Activated T-cell treated with anti-CD3 and anti-CD28 coated beads for 48 hours (primary cell): ENCODE measurements around the gene HOXA10.

ENCODE experiments used
- DNase-seq: peaks from one replicate; pipeline ENCODE4 v3.0.0-alpha.2; 2020; ENCODE audit warnings: low read depth

Gene HOXA10

GRCh38 chr7:27154901-27155815, 19.0 kb downstream of the HOXA10 start:
- no peak for DNase-seq

GRCh38 chr7:27154369-27154768, 19.8 kb downstream of the HOXA10 start:
- no peak for DNase-seq

GRCh38 chr7:27153526-27153925, 20.6 kb downstream of the HOXA10 start:
- no peak for DNase-seq

- no peak for DNase-seq
Measured at GRCh38 chr7:27152816-27153442, 21.2 kb downstream of the HOXA10 start.

GRCh38 chr7:27151931-27152815, 21.9 kb downstream of the HOXA10 start, which contains the start of gene HOXA3:
TSS of gene HOXA3 (minus strand) at chr7:27152583. CDS start at chr7:27110640, 41,943 bp downstream.
- DNase-seq, result no peak

GRCh38 chr7:27151341-27151930, 22.7 kb downstream of the HOXA10 start:
- DNase-seq, result no peak

GRCh38 chr7:27150568-27151340, 23.4 kb downstream of the HOXA10 start:
- peak; percentile 69 for DNase-seq

- no peak for DNase-seq
Measured at GRCh38 chr7:27149842-27150567, 24.1 kb downstream of the HOXA10 start.

GRCh38 chr7:27148756-27149641, 25.1 kb downstream of the HOXA10 start:
- DNase-seq, result no peak

- no peak for DNase-seq
Measured at GRCh38 chr7:27148031-27148755, 25.9 kb downstream of the HOXA10 start.

- no peak for DNase-seq
Measured at GRCh38 chr7:27147199-27148030, 26.7 kb downstream of the HOXA10 start, which contains the start of gene HOXA6. TSS of gene HOXA6 (minus strand) at chr7:27147774. CDS start at chr7:27147749, 25 bp downstream.

- DNase-seq, result no peak
Measured at GRCh38 chr7:27146491-27147198, 27.5 kb downstream of the HOXA10 start.

GRCh38 chr7:27145914-27146412, 28.2 kb downstream of the HOXA10 start:
- no peak for DNase-seq

GRCh38 chr7:27145165-27145913, 28.8 kb downstream of the HOXA10 start:
- no peak for DNase-seq

- no peak for DNase-seq
Measured at GRCh38 chr7:27144781-27145164, 29.3 kb downstream of the HOXA10 start.
